Right cardiac atrium (tissue), 5 donors: ENCODE results near the gene FRMD3. TPM values are rescaled to one million over a fixed set of nuclear protein-coding genes. Genes with fewer than 3 reads are reported as not detected.

Experiments used
- ATAC-seq, 2 donors: fragments of 200-7000 bp; cut with Tn5 transposase; one replicate each; pipeline versions ENCODE4 v1.8.0 to v1.9.1; 2020; ENCODE audit warnings: moderate library complexity in 2 of 2, mild to moderate bottlenecking in 1 of 2
- DNase-seq, 3 donors: peaks; one replicate each; pipeline ENCODE4 v3.0.0-alpha.2; 2020
- H3K27ac ChIP-seq: one replicate; pipeline ENCODE4 v1.5.1; 2013; ENCODE audit warnings: mild to moderate bottlenecking, low read length, control low read depth, moderate library complexity
- H3K27me3 ChIP-seq: one replicate; pipeline ENCODE4 v1.6.1; 2013; ENCODE audit not compliant: control insufficient read depth, insufficient read depth
- H3K4me1 ChIP-seq: one replicate; pipeline ENCODE4 v1.6.1; 2013; ENCODE audit warnings: low read length; ENCODE audit not compliant: control insufficient read depth, insufficient read depth
- H3K4me3 ChIP-seq: one replicate; pipeline ENCODE4 v1.5.1; 2013; ENCODE audit warnings: low read length, control low read depth
- H3K9me3 ChIP-seq: one replicate; pipeline ENCODE4 v1.6.1; 2013; ENCODE audit warnings: low read length; ENCODE audit not compliant: control insufficient read depth
- WGBS: extraction: QIAGEN DNeasy Blood & Tissue Kit; methylation state at CpG from one replicate; pipeline ENCODE4 v1.1.7; 2013; 5-methylcytosine and 5-hydroxymethylcytosine counted together
- intact Hi-C, 4 donors: fragments of 100-400 bp; cut with DNase I; formaldehyde crosslinking; loops; one replicate each; pipeline versions ENCODE4 v1.11.0 to v1.14.0; 2022 to 2023
- polyA plus RNA-seq: library from polyadenylated mRNA; stranded (reverse); fragments of 200-250 nt; gene quantifications from one replicate; pipeline ENCODE4 v1.2.3, GENCODE V29; 2013
- total RNA-seq, 4 donors: library from RNA; stranded (reverse); fragmentation: NEBNext Ultra II Directional; extraction: Animal tissue kit (Norgen Biotek cat#: 25700); gene quantifications; one replicate each; pipeline ENCODE4 v1.2.1, GENCODE V29; 2021
- donor health status: healthy with polysubstance abuse.
- donor health status: DM: no; HTN: yes; CAD: no.
- donor health status: DM: no; HTN: no; CAD: no.
- donor health status: DM: no; HTN: yes; CAD: no; lungs with severe emphysema.
- donor health status: DM: yes; HTN: yes; CAD: no.

The FRMD3 gene
- total and polyA plus RNA-seq, 5 donors, result 34.3 to 75.1 (median 65.7) TPM

DNA sequence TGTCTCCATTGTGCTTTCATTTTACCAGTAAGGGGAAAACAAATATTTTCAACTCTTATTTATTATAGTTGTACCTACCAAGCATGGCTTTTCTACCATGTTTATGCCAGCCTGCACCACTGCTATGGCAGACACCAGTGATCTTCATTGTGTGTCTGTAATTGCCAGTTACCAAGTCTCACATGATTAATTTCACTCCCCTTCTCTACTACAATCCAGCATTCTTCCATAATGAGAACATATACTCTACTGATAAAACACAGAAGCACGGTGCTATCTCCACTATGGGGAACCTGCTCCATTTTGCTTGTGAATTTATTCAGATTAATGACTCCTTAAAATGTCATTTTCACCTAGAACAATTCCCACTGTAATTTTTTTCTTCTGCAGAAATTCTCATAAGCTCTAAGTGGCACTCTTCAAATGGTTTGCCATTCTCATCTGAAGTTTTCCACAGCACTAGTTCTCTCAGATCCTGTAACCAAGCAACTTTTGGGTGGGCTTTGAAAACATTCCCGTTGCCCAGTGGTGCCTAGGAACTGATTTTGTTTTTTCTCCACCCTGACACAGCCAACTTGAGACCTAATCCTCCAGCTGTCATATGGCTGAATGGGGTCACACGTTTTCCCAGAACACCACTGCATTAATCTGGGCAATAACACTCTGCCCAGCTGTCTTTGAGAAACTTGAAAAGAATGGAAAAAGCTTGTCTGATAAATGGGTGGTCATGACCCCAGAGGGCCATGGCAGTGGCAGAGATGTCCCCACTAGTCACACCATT is 252.6 kb downstream of the FRMD3 start:
- Histone ChIP-seq H3K4me3 (no peak overlapping the region), H3K27ac (no peak overlapping the region), H3K27me3 (no peaks in the 10 kb centered on the region), H3K9me3 (no peaks in the 10 kb centered on the region), H3K4me1 (peaks cover 3% of the 10 kb centered on the region)
- ATAC-seq, result no peak
- WGBS, result 46% methylated on average over 3 of the region's 3 CpGs
- DNase-seq, result no peak
- intact Hi-C loops, result no loop called here

DNA sequence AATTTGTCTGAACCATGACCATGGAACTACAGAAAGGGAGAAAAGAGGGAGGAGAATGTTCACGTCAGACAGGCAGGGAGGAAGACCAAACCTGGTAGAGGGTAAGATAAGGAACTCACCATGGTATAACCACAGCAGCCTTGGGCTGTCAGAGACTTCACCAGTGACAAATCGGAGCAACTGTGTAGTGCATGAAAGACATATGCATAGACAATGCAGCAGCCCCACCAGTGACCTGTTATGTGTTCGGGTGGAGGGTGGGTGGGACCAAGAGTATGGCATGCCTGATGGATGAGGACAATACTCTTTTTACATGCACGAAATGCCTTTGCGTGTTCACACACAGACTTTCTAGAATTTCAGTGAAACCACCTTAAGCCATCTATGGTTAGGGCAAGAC is 253.5 kb downstream of the FRMD3 start:
- ATAC-seq, result no peak
- WGBS, result 93% methylated on average over 5 of the region's 5 CpGs
- H3K27me3 ChIP-seq, result no peaks in the 10 kb centered on the region
- DNase-seq, result no peak
- intact Hi-C loops, result no loop called here
- no peaks in the 10 kb centered on the region for H3K9me3 ChIP-seq
- H3K27ac ChIP-seq, result no peak overlapping the region
- H3K4me3 ChIP-seq, result no peak overlapping the region
- peaks cover 3% of the 10 kb centered on the region for H3K4me1 ChIP-seq

DNA sequence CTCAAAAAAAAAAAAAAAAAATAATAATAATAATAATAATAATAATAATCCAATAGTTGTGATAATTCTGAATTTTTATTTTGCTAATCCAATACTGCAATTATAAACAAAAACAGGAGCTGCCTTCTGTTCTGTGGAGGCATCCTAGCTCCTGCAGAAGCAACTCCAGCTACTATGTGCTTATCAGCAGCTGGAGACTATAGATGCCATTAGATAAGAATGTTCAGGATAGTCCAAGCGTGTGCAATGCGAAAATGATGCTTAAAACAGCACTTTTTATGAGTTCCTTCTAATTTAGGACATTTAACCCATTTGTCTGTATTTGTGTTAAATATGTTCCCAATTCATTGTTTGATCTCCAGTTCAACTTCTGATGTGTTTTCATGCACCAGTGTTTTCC is 254.7 kb downstream of the FRMD3 start:
- no peaks in the 10 kb centered on the region for H3K9me3 ChIP-seq
- H3K27me3 ChIP-seq, result no peaks in the 10 kb centered on the region
- H3K27ac ChIP-seq, result no peak overlapping the region
- intact Hi-C loops, result no loop called here
- no peak for DNase-seq
- H3K4me1 ChIP-seq, result peaks cover 3% of the 10 kb centered on the region
- ATAC-seq, result no peak
- WGBS, result 92% methylated on average over 2 of the region's 2 CpGs
- no peak overlapping the region for H3K4me3 ChIP-seq

DNA sequence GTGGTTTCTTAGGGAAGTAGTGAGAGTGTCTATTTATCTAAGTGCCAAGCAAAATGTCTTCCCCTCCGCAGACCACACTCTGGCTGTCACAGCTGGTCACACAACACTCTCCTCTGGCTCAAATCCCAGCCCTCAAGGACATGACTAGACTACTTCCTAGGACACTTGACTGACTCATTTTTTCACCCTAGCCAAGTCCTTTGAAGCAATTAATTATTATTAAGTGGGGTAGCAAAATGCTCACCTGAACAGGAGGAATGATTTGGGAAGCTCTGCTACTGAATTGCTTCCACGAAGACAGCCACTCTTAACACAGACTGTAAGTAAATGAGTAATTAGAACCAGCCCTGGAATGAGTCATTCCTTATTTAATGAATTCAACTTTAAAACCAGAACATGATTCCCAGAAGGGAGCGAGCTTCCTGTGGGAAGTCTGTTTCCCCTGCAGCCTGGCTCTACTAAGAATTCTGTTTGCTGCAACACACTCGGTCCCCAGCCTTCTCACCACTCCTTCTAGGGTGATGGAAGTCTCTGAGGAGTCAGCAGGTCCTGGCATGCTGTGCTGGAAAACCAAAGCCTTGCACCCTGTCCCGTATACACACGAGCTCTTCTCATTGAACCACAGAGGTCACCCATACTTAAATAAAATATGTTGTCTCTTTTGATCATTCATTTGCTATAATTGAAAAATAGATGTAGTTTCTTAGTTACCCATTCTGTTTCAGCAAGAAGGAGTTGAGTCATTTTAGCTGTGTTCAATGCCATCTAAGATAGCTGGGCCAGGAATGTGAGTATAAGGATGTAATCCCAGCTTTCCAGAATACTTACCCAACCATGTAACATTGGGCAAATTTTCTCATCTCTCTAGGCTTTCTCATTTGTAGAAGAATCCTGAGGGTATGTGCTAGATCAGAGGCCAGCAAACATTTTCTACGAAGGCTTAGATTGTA is 256.6 kb downstream of the FRMD3 start:
- H3K27me3 ChIP-seq, result no peaks in the 10 kb centered on the region
- no peak overlapping the region for H3K27ac ChIP-seq
- H3K4me3 ChIP-seq, result no peak overlapping the region
- no peaks in the 10 kb centered on the region for H3K9me3 ChIP-seq
- peaks cover 3% of the 10 kb centered on the region for H3K4me1 ChIP-seq
- intact Hi-C loops, result no loop called here
- peak; percentile 82 to 89 for ATAC-seq
- WGBS, result 27% methylated on average over 7 of the region's 7 CpGs
- peak in 2 of 3 donors; percentile 39 to 43 for DNase-seq

DNA sequence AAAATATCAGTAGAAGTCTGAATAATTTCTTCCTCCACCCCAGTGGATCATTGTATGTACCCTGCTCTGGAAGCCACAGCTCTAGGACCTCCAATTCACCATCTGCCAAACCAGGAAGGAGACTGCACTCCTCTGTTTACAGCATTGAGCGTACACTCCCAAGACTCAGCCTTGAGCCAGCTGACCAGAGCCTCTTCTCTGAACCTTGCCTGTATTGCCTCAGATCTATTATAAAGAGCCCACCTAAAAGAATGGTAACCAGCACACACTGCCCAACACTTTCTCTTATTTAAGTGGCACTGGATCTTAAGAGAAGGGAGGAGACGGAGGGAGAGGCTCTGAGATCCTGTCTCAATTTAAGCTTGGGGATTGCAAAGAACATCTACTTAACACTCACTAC is 257.4 kb downstream of the FRMD3 start:
- no peak overlapping the region for H3K4me3 ChIP-seq
- H3K9me3 ChIP-seq, result no peaks in the 10 kb centered on the region
- ATAC-seq (peak in 1 of 2 donors; percentile 19), DNase-seq (no peak)
- peaks cover 3% of the 10 kb centered on the region for H3K4me1 ChIP-seq
- 73% methylated on average over 2 of the region's 2 CpGs for WGBS
- intact Hi-C loops, result no loop called here
- no peaks in the 10 kb centered on the region for H3K27me3 ChIP-seq
- no peak overlapping the region for H3K27ac ChIP-seq

DNA sequence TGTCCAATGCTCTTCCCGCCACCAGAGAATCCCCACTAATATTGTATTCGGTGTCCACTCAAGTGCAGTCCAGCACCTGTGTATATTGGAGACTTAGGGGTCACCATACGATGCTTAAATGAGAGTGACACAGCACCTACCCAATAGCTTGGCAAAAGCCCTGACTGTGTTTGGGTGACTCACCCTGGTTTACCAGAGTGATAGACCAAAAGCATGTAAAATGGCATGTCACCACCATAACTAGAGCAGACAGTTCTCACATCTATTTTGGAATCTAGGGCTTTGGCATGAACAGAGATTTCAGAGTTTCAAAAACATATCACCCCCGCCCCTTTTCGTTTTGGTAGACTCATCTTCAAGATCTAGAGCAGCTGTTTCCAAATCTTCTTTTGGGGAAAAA is 257.9 kb downstream of the FRMD3 start:
- ATAC-seq (peak; percentile 28 to 47), DNase-seq (no peak)
- WGBS, result 87% methylated on average over 5 of the region's 5 CpGs
- Histone ChIP-seq H3K4me3 (no peak overlapping the region), H3K4me1 (peaks cover 3% of the 10 kb centered on the region), H3K9me3 (no peaks in the 10 kb centered on the region), H3K27ac (no peak overlapping the region), H3K27me3 (no peaks in the 10 kb centered on the region)
- intact Hi-C loops, result no loop called here

DNA sequence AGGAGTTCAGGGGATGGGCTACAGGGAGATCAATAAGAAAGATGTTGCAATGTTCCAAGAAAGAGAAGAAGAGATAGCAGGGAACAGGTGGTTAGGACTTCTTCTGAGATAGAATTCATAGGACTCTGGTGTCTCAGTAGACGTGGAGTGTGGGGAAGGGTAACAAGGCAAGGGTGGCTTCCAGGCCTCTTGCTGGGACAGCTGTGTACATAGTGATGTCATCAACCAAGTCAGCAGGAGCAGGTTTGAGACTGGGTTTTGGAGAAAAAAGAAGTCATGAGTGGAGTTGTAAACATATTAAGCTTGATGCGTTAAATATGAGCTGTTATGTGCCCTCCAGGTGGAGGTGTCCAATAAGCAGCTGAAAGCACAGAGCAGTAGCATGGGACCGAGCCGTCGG is 263.4 kb downstream of the FRMD3 start:
- Histone ChIP-seq H3K4me1 (no peaks in the 10 kb centered on the region), H3K27ac (no peak overlapping the region), H3K9me3 (no peaks in the 10 kb centered on the region), H3K4me3 (no peak overlapping the region), H3K27me3 (no peaks in the 10 kb centered on the region)
- WGBS, result 97% methylated on average over 5 of the region's 5 CpGs
- ATAC-seq (no peak), DNase-seq (no peak)
- intact Hi-C loops, result no loop called here

DNA sequence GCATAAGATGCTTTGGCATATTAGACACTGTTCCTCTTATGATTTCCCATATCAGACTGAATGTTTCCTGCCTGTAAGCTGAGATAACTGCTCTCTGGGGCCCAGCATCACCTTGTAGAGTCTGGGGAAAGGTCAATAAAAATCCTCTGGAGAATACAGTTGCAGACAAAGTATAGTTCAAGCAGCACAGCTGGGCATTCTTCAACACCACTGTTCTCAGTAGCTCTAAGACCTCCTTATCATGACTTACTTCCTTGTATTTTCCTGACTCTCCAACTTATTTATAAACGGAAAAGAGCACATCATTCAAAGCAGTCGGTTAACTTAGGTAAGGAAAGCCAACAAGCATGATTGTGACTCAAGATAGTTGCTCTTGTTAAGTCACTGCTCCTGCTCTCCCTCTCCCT is 266.5 kb downstream of the FRMD3 start:
- peak; percentile 26 to 75 for ATAC-seq
- intact Hi-C loops, result no loop called here
- Histone ChIP-seq H3K9me3 (no peaks in the 10 kb centered on the region), H3K27ac (no peak overlapping the region), H3K27me3 (no peaks in the 10 kb centered on the region), H3K4me1 (peaks cover 3% of the 10 kb centered on the region), H3K4me3 (no peak overlapping the region)
- 29% methylated on average over 2 of the region's 2 CpGs for WGBS
- DNase-seq, result no peak

DNA sequence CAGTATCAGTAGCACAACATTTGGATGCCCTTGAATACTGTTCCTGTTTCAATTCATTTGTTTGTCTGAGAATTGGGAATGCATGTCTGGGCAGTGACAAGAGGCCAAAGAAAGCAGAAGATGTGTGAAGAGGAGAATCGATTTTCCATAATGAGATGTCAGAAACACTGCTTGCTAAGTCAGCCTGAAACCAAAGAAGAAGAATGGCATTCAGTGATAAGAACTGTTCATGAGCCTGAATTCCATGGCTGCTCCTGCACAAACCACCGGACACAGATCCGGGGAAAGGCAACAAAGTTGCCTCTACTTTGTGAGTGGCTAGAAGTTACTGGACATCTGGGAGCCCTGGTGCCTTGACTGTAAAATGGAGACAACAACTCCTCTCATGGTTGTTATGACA is 268.1 kb downstream of the FRMD3 start:
- no peak for DNase-seq
- H3K9me3 ChIP-seq, result no peaks in the 10 kb centered on the region
- H3K4me3 ChIP-seq, result no peak overlapping the region
- intact Hi-C loops, result no loop called here
- peaks cover 3% of the 10 kb centered on the region for H3K4me1 ChIP-seq
- no peak for ATAC-seq
- H3K27ac ChIP-seq, result peak overlapping the region; percentile 61
- no peaks in the 10 kb centered on the region for H3K27me3 ChIP-seq
- WGBS, result 40% methylated on average over 3 of the region's 3 CpGs

DNA sequence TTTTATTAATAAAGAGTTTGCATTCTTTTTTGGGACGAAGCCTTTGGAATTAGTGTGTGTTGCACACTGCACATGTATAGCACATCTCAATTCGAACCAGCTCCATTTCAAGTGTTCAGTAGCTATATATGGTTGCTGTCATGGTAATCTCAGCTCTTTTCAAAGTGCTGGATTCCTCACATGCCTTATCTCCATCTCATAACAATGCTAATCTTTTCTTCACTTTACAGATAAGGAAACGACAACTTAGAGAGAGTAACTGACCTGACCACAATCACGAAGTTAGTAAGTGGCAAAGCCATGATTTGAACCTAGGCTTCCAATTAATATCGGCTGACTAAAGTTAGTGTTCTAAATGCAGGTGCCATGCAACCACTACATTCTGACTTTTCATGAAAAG is 270.5 kb downstream of the FRMD3 start:
- no peak for DNase-seq
- intact Hi-C loops, result no loop called here
- Histone ChIP-seq H3K9me3 (no peaks in the 10 kb centered on the region), H3K4me1 (peaks cover 3% of the 10 kb centered on the region), H3K4me3 (no peak overlapping the region), H3K27me3 (no peaks in the 10 kb centered on the region), H3K27ac (no peak overlapping the region)
- WGBS, result 60% methylated on average over 5 of the region's 5 CpGs
- ATAC-seq, result no peak
